SU-DHL-6 (cell line): ENCODE results near the gene RAB26.
"Not testable (repeated sequence)": the region's sequence is repeated elsewhere in the genome, so short reads cannot be mapped to it uniquely, and the experiment has no call there.

Source experiments
- H2AFZ ChIP-seq: fragments of 200-600 bp; sonication (generic); 2 replicates; pipeline ENCODE4 v1.6.1; 2014; ENCODE audit warnings: low read depth, mild to moderate bottlenecking, moderate library complexity, mixed read lengths, antibody characterized with exemption, low read length; ENCODE audit not compliant: severe bottlenecking
- H3F3A ChIP-seq: fragments of 200-600 bp; shearing (Covaris generic); 2 replicates; pipeline ENCODE4 v1.6.0; 2016; ENCODE audit warnings: antibody characterized with exemption, mild to moderate bottlenecking; ENCODE audit not compliant: insufficient read depth
- H3K27ac ChIP-seq: fragments of 200-600 bp; sonication (generic); 2 replicates; pipeline ENCODE4 v1.5.1; 2016; ENCODE audit warnings: low read depth, mild to moderate bottlenecking, low read length, moderate library complexity, mixed read lengths
- H3K27me3 ChIP-seq: fragments of 200-600 bp; sonication (generic), shearing (Covaris generic); 2 replicates; pipeline ENCODE4 v1.6.0; 2014; ENCODE audit warnings: mild to moderate bottlenecking, low read length
- H3K36me3 ChIP-seq: fragments of 200-600 bp; sonication (generic); 2 replicates; pipeline ENCODE4 v1.6.1; 2014; ENCODE audit warnings: mild to moderate bottlenecking, low read length, mixed read lengths
- H3K4me2 ChIP-seq: fragments of 300-600, 200-600 bp; shearing (Covaris generic), sonication (generic); 2 replicates; pipeline ENCODE4 v1.6.0; 2014; ENCODE audit warnings: low read length, low read depth, mild to moderate bottlenecking; ENCODE audit not compliant: poor library complexity, severe bottlenecking
- H3K4me3 ChIP-seq: fragments of 200-600 bp; sonication (generic); 2 replicates; pipeline ENCODE4 v1.5.1; 2014; ENCODE audit warnings: antibody characterized with exemption, low read length, mild to moderate bottlenecking, mixed read lengths; ENCODE audit not compliant: insufficient read depth, poor library complexity, severe bottlenecking
- H3K79me2 ChIP-seq: fragments of 200-600 bp; sonication (generic); 2 replicates; pipeline ENCODE4 v1.6.1; 2014; ENCODE audit warnings: mild to moderate bottlenecking, low read length, moderate library complexity; ENCODE audit not compliant: insufficient read depth
- H3K9ac ChIP-seq: fragments of 200-600 bp; sonication (generic); 2 replicates; pipeline ENCODE4 v1.7.0; 2014; ENCODE audit warnings: mild to moderate bottlenecking, low read length
- H3K9me2 ChIP-seq: fragments of 200-600 bp; sonication (generic); replicated peaks from 2 replicates; pipeline ENCODE4 v1.6.1; 2014; ENCODE audit warnings: low read length; ENCODE audit not compliant: insufficient read depth
- H3K9me3 ChIP-seq: fragments of 200-600 bp; sonication (generic); 2 replicates; pipeline ENCODE4 v1.6.1; 2014; ENCODE audit warnings: low read length, mixed read lengths; ENCODE audit not compliant: insufficient read depth
- H4K20me1 ChIP-seq: fragments of 200-600 bp; sonication (generic); 2 replicates; pipeline ENCODE4 v1.6.1; 2014; ENCODE audit warnings: low read depth, mild to moderate bottlenecking, antibody characterized with exemption, low read length, moderate library complexity, mixed read lengths
- EZH2phosphoT487 ChIP-seq: fragments of 200-600 bp; sonication (generic), shearing (Covaris generic); conservative IDR thresholded peaks from 2 replicates; pipeline ENCODE4 v1.6.1; 2018; ENCODE audit warnings: mild to moderate bottlenecking, antibody characterized with exemption, low read length, moderate library complexity, mixed read lengths
- TF ChIP-seq, protein P1 (sequence below): fragments of 200-600 bp; sonication (generic); IDR thresholded peaks from one replicate; pipeline ENCODE4 v1.5.1; 2017; ENCODE audit warnings: antibody characterized with exemption, mild to moderate bottlenecking, low read length, moderate library complexity; ENCODE audit not compliant: insufficient read depth, poor library complexity, severe bottlenecking

The RAB26 gene

GRCh38 chr16:2117960-2118722 lies 30.3 kb upstream of the RAB26 start:
- H3K9me3 ChIP-seq, H3K79me2 ChIP-seq, H3K9me2 ChIP-seq, H4K20me1 ChIP-seq, H2AFZ ChIP-seq, H3K36me3 ChIP-seq, H3K27me3 ChIP-seq, H3K4me2 ChIP-seq, H3K27ac ChIP-seq, H3F3A ChIP-seq, H3K4me3 ChIP-seq, H3K9ac ChIP-seq: not testable (repeated sequence)

GRCh38 chr16:2121325-2121724 lies 27.1 kb upstream of the RAB26 start:
- H3K79me2 ChIP-seq, H3K4me2 ChIP-seq, H3K9me3 ChIP-seq: not testable (repeated sequence)

GRCh38 chr16:2121853-2122252 lies 26.6 kb upstream of the RAB26 start:
- Histone ChIP-seq H3F3A (no peaks in the 10 kb centered on the region), H3K9ac (no peak overlapping the region), H3K4me3 (no peak overlapping the region), H3K27ac (no peak overlapping the region), H3K9me3 (no peaks in the 10 kb centered on the region), H3K36me3 (no peaks in the 10 kb centered on the region), H3K9me2 (no peaks in the 10 kb centered on the region), H3K27me3 (no peaks in the 10 kb centered on the region), H3K4me2 (no peak overlapping the region), H4K20me1 (no peaks in the 10 kb centered on the region), H3K79me2 (no peaks in the 10 kb centered on the region), H2AFZ (no peak overlapping the region)
- TF ChIP-seq EZH2phosphoT487 = no peak
- TF ChIP-seq, protein P1, sequence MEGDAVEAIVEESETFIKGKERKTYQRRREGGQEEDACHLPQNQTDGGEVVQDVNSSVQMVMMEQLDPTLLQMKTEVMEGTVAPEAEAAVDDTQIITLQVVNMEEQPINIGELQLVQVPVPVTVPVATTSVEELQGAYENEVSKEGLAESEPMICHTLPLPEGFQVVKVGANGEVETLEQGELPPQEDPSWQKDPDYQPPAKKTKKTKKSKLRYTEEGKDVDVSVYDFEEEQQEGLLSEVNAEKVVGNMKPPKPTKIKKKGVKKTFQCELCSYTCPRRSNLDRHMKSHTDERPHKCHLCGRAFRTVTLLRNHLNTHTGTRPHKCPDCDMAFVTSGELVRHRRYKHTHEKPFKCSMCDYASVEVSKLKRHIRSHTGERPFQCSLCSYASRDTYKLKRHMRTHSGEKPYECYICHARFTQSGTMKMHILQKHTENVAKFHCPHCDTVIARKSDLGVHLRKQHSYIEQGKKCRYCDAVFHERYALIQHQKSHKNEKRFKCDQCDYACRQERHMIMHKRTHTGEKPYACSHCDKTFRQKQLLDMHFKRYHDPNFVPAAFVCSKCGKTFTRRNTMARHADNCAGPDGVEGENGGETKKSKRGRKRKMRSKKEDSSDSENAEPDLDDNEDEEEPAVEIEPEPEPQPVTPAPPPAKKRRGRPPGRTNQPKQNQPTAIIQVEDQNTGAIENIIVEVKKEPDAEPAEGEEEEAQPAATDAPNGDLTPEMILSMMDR = no peak

More at GRCh38 chr16:2121325-2121724, 27.1 kb upstream of the RAB26 start:
- not testable (repeated sequence) for H3K36me3 ChIP-seq, H2AFZ ChIP-seq, H3F3A ChIP-seq, H3K27me3 ChIP-seq, H3K27ac ChIP-seq, H4K20me1 ChIP-seq, H3K4me3 ChIP-seq, H3K9ac ChIP-seq, H3K9me2 ChIP-seq

DNA sequence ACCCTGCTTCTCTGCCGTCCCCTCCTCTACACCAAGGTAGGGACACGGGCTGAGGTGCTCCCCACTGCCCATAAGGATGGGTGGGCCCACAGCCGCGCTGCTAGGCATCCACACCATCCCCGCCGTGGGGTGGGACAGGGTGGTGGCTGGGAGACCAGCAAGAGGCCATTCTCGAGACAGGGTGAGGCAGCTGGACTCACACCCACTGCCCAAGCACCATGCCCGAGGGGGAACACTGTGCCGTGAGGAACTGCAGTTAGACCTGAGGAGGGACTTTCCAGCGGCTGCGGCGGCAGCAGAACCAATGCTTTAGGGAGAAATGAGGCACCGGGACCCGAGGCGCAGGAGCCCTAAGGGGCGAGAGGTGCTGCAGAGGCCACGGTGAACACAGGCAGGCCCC lies 26.0 kb upstream of the RAB26 start:
- H3K4me3 ChIP-seq = no peak overlapping the region
- no peaks in the 10 kb centered on the region for H3K9me2 ChIP-seq
- no peaks in the 10 kb centered on the region for H3K79me2 ChIP-seq
- no peak overlapping the region for H2AFZ ChIP-seq
- TF ChIP-seq, protein P1 = no peak
- no peak for TF ChIP-seq EZH2phosphoT487
- no peaks in the 10 kb centered on the region for H3K9me3 ChIP-seq
- no peak overlapping the region for H3K9ac ChIP-seq
- no peaks in the 10 kb centered on the region for H3K27me3 ChIP-seq
- no peaks in the 10 kb centered on the region for H3F3A ChIP-seq
- no peak overlapping the region for H3K4me2 ChIP-seq
- H3K27ac ChIP-seq = no peak overlapping the region
- H3K36me3 ChIP-seq = no peaks in the 10 kb centered on the region
- H4K20me1 ChIP-seq = no peaks in the 10 kb centered on the region

GRCh38 chr16:2122934-2123683 lies 25.3 kb upstream of the RAB26 start:
- not testable (repeated sequence) for H3K4me3 ChIP-seq, H3K9ac ChIP-seq, H3K9me3 ChIP-seq, H3K9me2 ChIP-seq, H3K79me2 ChIP-seq, H3K27ac ChIP-seq, H2AFZ ChIP-seq, H3F3A ChIP-seq, H3K27me3 ChIP-seq, H4K20me1 ChIP-seq, H3K4me2 ChIP-seq, H3K36me3 ChIP-seq

DNA sequence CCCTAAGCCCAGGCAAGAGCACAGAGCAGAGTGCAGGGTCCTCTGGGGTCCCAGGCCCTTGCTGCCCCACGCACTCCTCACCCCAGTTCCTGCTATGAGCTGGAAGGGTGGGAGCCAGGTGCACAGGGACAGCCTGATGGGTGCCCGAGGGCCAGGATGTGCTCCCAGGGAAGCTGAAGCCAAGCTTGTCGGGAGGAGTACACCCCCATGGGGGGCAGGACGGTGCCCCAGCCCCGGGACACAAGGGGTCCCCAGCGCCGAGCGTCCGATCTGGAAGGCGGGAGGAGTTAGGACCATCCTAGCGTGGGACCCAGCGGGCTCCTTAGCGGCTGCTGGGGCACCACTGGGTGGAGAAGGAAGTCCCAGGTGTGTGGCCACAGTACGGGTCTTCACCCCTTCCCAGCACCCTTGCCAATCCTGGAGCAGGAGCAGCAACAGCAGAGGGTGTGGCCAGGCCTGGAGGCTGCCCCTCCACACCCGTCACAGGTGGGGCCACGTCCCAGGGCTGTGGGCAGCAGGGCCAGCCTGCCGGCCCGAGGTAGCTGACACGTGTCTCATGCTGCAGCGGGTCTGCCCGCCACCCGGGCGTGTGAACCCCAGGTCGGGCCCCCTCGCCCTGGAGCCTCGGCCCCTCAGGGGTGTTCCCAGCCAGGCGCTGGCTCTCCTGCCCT lies 24.6 kb upstream of the RAB26 start:
- H4K20me1 ChIP-seq, H3K9ac ChIP-seq, H3F3A ChIP-seq, H3K9me2 ChIP-seq, H3K27me3 ChIP-seq, H3K4me3 ChIP-seq, H3K27ac ChIP-seq, H2AFZ ChIP-seq, H3K79me2 ChIP-seq, H3K9me3 ChIP-seq, H3K36me3 ChIP-seq, H3K4me2 ChIP-seq: not testable (repeated sequence)
